ENCODE data around the gene LVRN. TPM values are rescaled to one million over a fixed set of nuclear protein-coding genes. Genes with fewer than 3 reads are reported as not detected.

LVRN gene
- total RNA-seq, 1 donor from 2014 or later = 0.26 TPM

DNA sequence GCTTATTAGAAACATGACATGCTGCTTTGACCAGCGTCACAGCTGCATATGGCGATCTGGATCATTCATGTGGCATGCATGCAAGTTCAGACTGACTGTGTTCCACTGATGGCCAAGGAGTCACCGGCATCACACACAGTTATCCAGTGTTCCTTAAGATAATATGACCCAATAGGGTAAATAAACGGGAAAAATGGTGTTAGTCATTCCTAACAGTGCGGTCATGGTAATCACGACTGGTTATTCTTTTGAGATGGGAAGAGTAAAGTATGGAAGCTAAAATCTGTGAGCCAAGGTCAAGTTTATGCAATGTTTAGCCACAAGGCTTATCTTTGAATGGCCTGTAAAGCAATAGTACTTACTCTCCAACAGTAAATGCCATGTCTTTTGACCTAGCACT lies 29.3 kb upstream of the LVRN start:
- DNase-seq (ENCODE audit: low read depth) (no peak), FAIRE-seq (no peak)
- Histone ChIP-seq H3K36me3 (ENCODE audit: control insufficient read depth, insufficient read depth, low read length) (no peaks in the 10 kb centered on the region), H3K4me3 (ENCODE audit: low read depth, low read length) (no peak overlapping the region), H3K27me3 (ENCODE audit: control insufficient read depth, insufficient read depth, low read length) (no peaks in the 10 kb centered on the region)
- TF ChIP-seq, protein P1, sequence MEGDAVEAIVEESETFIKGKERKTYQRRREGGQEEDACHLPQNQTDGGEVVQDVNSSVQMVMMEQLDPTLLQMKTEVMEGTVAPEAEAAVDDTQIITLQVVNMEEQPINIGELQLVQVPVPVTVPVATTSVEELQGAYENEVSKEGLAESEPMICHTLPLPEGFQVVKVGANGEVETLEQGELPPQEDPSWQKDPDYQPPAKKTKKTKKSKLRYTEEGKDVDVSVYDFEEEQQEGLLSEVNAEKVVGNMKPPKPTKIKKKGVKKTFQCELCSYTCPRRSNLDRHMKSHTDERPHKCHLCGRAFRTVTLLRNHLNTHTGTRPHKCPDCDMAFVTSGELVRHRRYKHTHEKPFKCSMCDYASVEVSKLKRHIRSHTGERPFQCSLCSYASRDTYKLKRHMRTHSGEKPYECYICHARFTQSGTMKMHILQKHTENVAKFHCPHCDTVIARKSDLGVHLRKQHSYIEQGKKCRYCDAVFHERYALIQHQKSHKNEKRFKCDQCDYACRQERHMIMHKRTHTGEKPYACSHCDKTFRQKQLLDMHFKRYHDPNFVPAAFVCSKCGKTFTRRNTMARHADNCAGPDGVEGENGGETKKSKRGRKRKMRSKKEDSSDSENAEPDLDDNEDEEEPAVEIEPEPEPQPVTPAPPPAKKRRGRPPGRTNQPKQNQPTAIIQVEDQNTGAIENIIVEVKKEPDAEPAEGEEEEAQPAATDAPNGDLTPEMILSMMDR (IDR thresholded peaks at IDR 0.05; ENCODE audit: insufficient read depth, low read length, severe bottlenecking) = no peak

- Histone ChIP-seq H3K36me3 (ENCODE audit: control insufficient read depth, insufficient read depth, low read length) (no peaks in the 10 kb centered on the region), H3K27me3 (ENCODE audit: control insufficient read depth, insufficient read depth, low read length) (no peaks in the 10 kb centered on the region), H3K4me3 (ENCODE audit: low read depth, low read length) (no peak overlapping the region)
- DNase-seq (ENCODE audit: low read depth) (no peak), FAIRE-seq (no peak)
- TF ChIP-seq, protein P1 (IDR thresholded peaks at IDR 0.05; ENCODE audit: insufficient read depth, low read length, severe bottlenecking) = no peak
Measured at GRCh38 chr5:115934388-115934974, 27.8 kb upstream of the LVRN start.

DNA sequence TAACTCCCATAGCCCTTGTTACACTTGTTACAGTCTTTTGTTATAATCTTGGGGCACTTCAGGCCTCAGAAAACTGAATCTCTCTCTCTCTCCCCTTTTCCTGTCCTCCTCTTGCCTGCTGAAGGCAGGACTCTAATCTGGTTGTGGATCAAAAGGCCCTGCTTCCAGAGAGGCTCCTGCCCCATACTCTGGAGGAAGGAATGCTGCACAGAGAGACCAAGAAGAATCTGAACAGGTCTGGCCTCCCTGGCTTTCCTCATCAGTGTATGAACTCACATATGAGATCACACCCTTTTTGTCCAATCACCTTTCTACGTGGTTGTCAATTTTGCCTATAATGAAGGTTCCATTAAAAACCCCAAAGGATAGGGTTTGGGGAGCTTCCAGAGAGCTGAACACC lies 26.2 kb upstream of the LVRN start:
- no peak for FAIRE-seq
- TF ChIP-seq, protein P1 (IDR thresholded peaks at IDR 0.05; ENCODE audit: insufficient read depth, low read length, severe bottlenecking) = no peak
- no peak overlapping the region for H3K4me3 ChIP-seq (ENCODE audit: low read depth, low read length)

DNA sequence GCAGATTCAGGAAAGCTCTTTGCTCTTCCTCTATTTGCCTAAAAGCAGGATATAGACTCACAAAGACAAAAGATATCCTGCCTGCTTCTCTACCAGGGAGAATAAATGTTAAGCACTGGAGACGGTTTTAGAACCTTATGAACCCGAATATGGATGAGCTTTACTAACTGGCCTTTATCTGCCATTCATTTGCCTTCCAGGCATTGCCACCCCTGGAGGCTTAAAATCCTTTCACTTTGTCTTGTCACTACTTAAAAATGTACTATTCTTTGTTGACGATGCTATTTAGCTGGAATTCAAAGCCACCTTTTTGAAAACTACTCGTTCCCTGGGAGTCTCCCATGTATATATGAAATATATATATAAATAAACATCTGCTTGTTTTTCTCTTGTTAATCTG lies 23.2 kb upstream of the LVRN start:
- Histone ChIP-seq H3K4me3 (ENCODE audit: low read depth, low read length) (no peak overlapping the region), H3K36me3 (ENCODE audit: control insufficient read depth, insufficient read depth, low read length) (no peaks in the 10 kb centered on the region), H3K27me3 (ENCODE audit: control insufficient read depth, insufficient read depth, low read length) (no peaks in the 10 kb centered on the region)
- TF ChIP-seq, protein P1 (IDR thresholded peaks at IDR 0.05; ENCODE audit: insufficient read depth, low read length, severe bottlenecking) = no peak
- DNase-seq (ENCODE audit: low read depth) (no peak), FAIRE-seq (no peak)

More for the DNA sequence above, 26.2 kb upstream of the LVRN start:
- no peaks in the 10 kb centered on the region for H3K36me3 ChIP-seq (ENCODE audit: control insufficient read depth, insufficient read depth, low read length)
- no peak for DNase-seq (ENCODE audit: low read depth)
- no peaks in the 10 kb centered on the region for H3K27me3 ChIP-seq (ENCODE audit: control insufficient read depth, insufficient read depth, low read length)

GRCh38 chr5:115940080-115940810 lies 22.0 kb upstream of the LVRN start:
- TF ChIP-seq, protein P1 (IDR thresholded peaks at IDR 0.05; ENCODE audit: insufficient read depth, low read length, severe bottlenecking) = no peak
- no peak for FAIRE-seq
- H3K36me3 ChIP-seq (ENCODE audit: control insufficient read depth, insufficient read depth, low read length) = no peaks in the 10 kb centered on the region

More at GRCh38 chr5:115940080-115940810, 22.0 kb upstream of the LVRN start:
- no peak overlapping the region for H3K4me3 ChIP-seq (ENCODE audit: low read depth, low read length)
- no peaks in the 10 kb centered on the region for H3K27me3 ChIP-seq (ENCODE audit: control insufficient read depth, insufficient read depth, low read length)
- no peak for DNase-seq (ENCODE audit: low read depth)
